Upper lobe of left lung (tissue), 4 donors: ENCODE data around the gene BACE1.

ENCODE experiments used
- EP300 ChIP-seq, 4 donors: sonication (generic); formaldehyde crosslinking; IDR thresholded peaks; one replicate each; pipeline ENCODE4 v1.5.1; 2017; ENCODE audit warnings: antibody characterized with exemption in 4 of 4, control low read depth in 2 of 4
- POLR2AphosphoS5 ChIP-seq, 2 donors: sonication (generic); formaldehyde crosslinking; IDR thresholded peaks; one replicate each; pipeline ENCODE4 v1.5.1; 2017; ENCODE audit warnings: antibody characterized with exemption in 2 of 2

GRCh38 chr11:117313828-117314768, 2.0 kb downstream of the BACE1 start:
- TF ChIP-seq POLR2AphosphoS5 (IDR thresholded peaks at IDR 0.05) (no peak), EP300 (IDR thresholded peaks at IDR 0.05) (no peak)
